RWPE2 (cell line): Measurements from ENCODE around the gene PRKCD.

Experiments
- ATAC-seq: fragments of 200-7000 bp; cut with Tn5 transposase; 3 replicates; pipeline ENCODE4 v1.9.1; 2021; ENCODE audit warnings: low read depth
- DNase-seq: peaks from one replicate; pipeline ENCODE4 v3.0.0-alpha.2; 2020; ENCODE audit warnings: low spot score
- H3K27ac ChIP-seq: fragments of 450-650 bp; 2 replicates; pipeline ENCODE4 v1.5.1; 2017; ENCODE audit warnings: mild to moderate bottlenecking; ENCODE audit not compliant: poor library complexity, severe bottlenecking
- H3K27me3 ChIP-seq: fragments of 250-450 bp; sonication (Bioruptor Pico); 2 replicates; pipeline ENCODE4 v1.5.1; 2021; ENCODE audit warnings: mild to moderate bottlenecking, moderate library complexity; ENCODE audit not compliant: insufficient read depth, poor library complexity, severe bottlenecking
- H3K36me3 ChIP-seq: fragments of 250-450 bp; sonication (Bioruptor Pico); 2 replicates; pipeline ENCODE4 v1.5.1; 2020; ENCODE audit warnings: low read depth, mild to moderate bottlenecking, moderate library complexity
- H3K4me1 ChIP-seq: fragments of 250-450 bp; sonication (Bioruptor Pico); 2 replicates; pipeline ENCODE4 v1.5.1; 2021; ENCODE audit warnings: mild to moderate bottlenecking, moderate library complexity; ENCODE audit not compliant: insufficient read depth, poor library complexity, severe bottlenecking
- H3K4me3 ChIP-seq: fragments of 250-450 bp; sonication (Bioruptor Pico); 2 replicates; pipeline ENCODE4 v1.5.1; 2021; ENCODE audit warnings: mild to moderate bottlenecking, moderate library complexity; ENCODE audit not compliant: severe bottlenecking
- H3K9me3 ChIP-seq: fragments of 250-450 bp; sonication (Bioruptor Pico); 2 replicates; pipeline ENCODE4 v1.5.1; 2021; ENCODE audit warnings: mild to moderate bottlenecking, moderate library complexity; ENCODE audit not compliant: severe bottlenecking
- CTCF ChIP-seq: fragments of 450-650 bp; IDR thresholded peaks from one replicate; pipeline ENCODE4 v1.5.1; 2017; ENCODE audit warnings: mild to moderate bottlenecking, moderate library complexity; ENCODE audit not compliant: poor library complexity, severe bottlenecking

The PRKCD gene

GRCh38 chr3:53174346-53175250, 13.6 kb downstream of the PRKCD start:
- H3K27ac ChIP-seq = no peak overlapping the region
- peaks cover 15% of the 10 kb centered on the region; the same call in 1 of the 2 replicates for H3K36me3 ChIP-seq
- H3K4me1 ChIP-seq = no peaks in the 10 kb centered on the region
- no peak for DNase-seq
- no peaks in the 10 kb centered on the region for H3K9me3 ChIP-seq
- ATAC-seq = no peak
- no peak overlapping the region for H3K4me3 ChIP-seq
- H3K27me3 ChIP-seq = no peaks in the 10 kb centered on the region
- no peak for TF ChIP-seq CTCF

- ATAC-seq (no peak), DNase-seq (no peak)
- no peaks in the 10 kb centered on the region for H3K4me1 ChIP-seq
These were observed 14.9 kb downstream of the PRKCD start for GRCh38 chr3:53175613-53176540.

GRCh38 chr3:53178246-53178645, 17.2 kb downstream of the PRKCD start:
- Histone ChIP-seq H3K9me3 (no peaks in the 10 kb centered on the region), H3K36me3 (peaks cover 32% of the 10 kb centered on the region; the same call in 1 of the 2 replicates), H3K4me1 (no peaks in the 10 kb centered on the region), H3K27ac (no peak overlapping the region), H3K4me3 (no peak overlapping the region), H3K27me3 (no peaks in the 10 kb centered on the region)
- TF ChIP-seq CTCF = no peak
- ATAC-seq = no peak
- no peak for DNase-seq

More at GRCh38 chr3:53175613-53176540, 14.9 kb downstream of the PRKCD start:
- Histone ChIP-seq H3K9me3 (no peaks in the 10 kb centered on the region), H3K27ac (no peak overlapping the region), H3K4me3 (no peak overlapping the region), H3K27me3 (no peaks in the 10 kb centered on the region), H3K36me3 (peaks cover 22% of the 10 kb centered on the region; the same call in 1 of the 2 replicates)
- no peak for TF ChIP-seq CTCF

- Histone ChIP-seq H3K27ac (no peak overlapping the region), H3K27me3 (no peaks in the 10 kb centered on the region), H3K4me1 (no peaks in the 10 kb centered on the region), H3K36me3 (peaks cover 31% of the 10 kb centered on the region), H3K4me3 (no peak overlapping the region), H3K9me3 (no peaks in the 10 kb centered on the region)
- no peak for ATAC-seq
- TF ChIP-seq CTCF = no peak
- no peak for DNase-seq
These were observed 18.6 kb downstream of the PRKCD start for GRCh38 chr3:53179580-53179979.
